ENCODE results near the gene RFX4.

The RFX4 gene

GRCh38 chr12:106625976-106626375 is 43.2 kb downstream of the RFX4 start:
- Mint-ChIP-seq H3K4me1 (peaks cover 11% of the 10 kb centered on the region), H3K9me3 (peaks cover 7% of the 10 kb centered on the region), H3K27me3 (ENCODE audit: low read depth) (peaks cover 3% of the 10 kb centered on the region), H3K4me3 (no peak overlapping the region), H3K27ac (no peak overlapping the region), H3K36me3 (ENCODE audit: low read depth) (no peaks in the 10 kb centered on the region)
- no peak for TF ChIP-seq CTCF (IDR thresholded peaks at IDR 0.05; ENCODE audit: unreplicated experiment in 3 of 3)

- TF ChIP-seq CTCF (IDR thresholded peaks at IDR 0.05; ENCODE audit: unreplicated experiment in 3 of 3): no peak
- H3K27me3 Mint-ChIP-seq (ENCODE audit: low read depth): peaks cover 3% of the 10 kb centered on the region
- no peaks in the 10 kb centered on the region for H3K36me3 Mint-ChIP-seq (ENCODE audit: low read depth)
- H3K4me1 Mint-ChIP-seq: peaks cover 13% of the 10 kb centered on the region
- H3K4me3 Mint-ChIP-seq: no peak overlapping the region
- H3K27ac Mint-ChIP-seq: no peak overlapping the region
- no peaks in the 10 kb centered on the region for H3K9me3 Mint-ChIP-seq
Observed at GRCh38 chr12:106629797-106630659, 47.2 kb downstream of the RFX4 start.

- H3K4me1 Mint-ChIP-seq: peaks cover 13% of the 10 kb centered on the region
- peaks cover 3% of the 10 kb centered on the region for H3K27me3 Mint-ChIP-seq (ENCODE audit: low read depth)
- H3K9me3 Mint-ChIP-seq: no peaks in the 10 kb centered on the region
- H3K27ac Mint-ChIP-seq: no peak overlapping the region
- TF ChIP-seq CTCF (IDR thresholded peaks at IDR 0.05; ENCODE audit: unreplicated experiment in 3 of 3): no peak
- H3K36me3 Mint-ChIP-seq (ENCODE audit: low read depth): no peaks in the 10 kb centered on the region
- no peak overlapping the region for H3K4me3 Mint-ChIP-seq
Observed at GRCh38 chr12:106631150-106631549, 48.3 kb downstream of the RFX4 start.

GRCh38 chr12:106631797-106632196 is 49.0 kb downstream of the RFX4 start:
- Mint-ChIP-seq H3K9me3 (no peaks in the 10 kb centered on the region), H3K27ac (no peak overlapping the region), H3K36me3 (ENCODE audit: low read depth) (no peaks in the 10 kb centered on the region), H3K4me1 (peaks cover 13% of the 10 kb centered on the region), H3K4me3 (no peak overlapping the region), H3K27me3 (ENCODE audit: low read depth) (peaks cover 3% of the 10 kb centered on the region)
- TF ChIP-seq CTCF (IDR thresholded peaks at IDR 0.05; ENCODE audit: unreplicated experiment in 3 of 3): no peak

- Mint-ChIP-seq H3K36me3 (ENCODE audit: low read depth) (no peaks in the 10 kb centered on the region), H3K27ac (no peak overlapping the region), H3K4me3 (no peak overlapping the region), H3K9me3 (no peaks in the 10 kb centered on the region), H3K4me1 (peaks cover 13% of the 10 kb centered on the region), H3K27me3 (ENCODE audit: low read depth) (peaks cover 3% of the 10 kb centered on the region)
- no peak for TF ChIP-seq CTCF (IDR thresholded peaks at IDR 0.05; ENCODE audit: unreplicated experiment in 3 of 3)
Observed at GRCh38 chr12:106632797-106633450, 50.1 kb downstream of the RFX4 start.
